ENCODE data around the gene FAM217B.
A peak's percentile ranks its signal among the peaks of the same experiment; 100 is the strongest.

The FAM217B gene, protein sequence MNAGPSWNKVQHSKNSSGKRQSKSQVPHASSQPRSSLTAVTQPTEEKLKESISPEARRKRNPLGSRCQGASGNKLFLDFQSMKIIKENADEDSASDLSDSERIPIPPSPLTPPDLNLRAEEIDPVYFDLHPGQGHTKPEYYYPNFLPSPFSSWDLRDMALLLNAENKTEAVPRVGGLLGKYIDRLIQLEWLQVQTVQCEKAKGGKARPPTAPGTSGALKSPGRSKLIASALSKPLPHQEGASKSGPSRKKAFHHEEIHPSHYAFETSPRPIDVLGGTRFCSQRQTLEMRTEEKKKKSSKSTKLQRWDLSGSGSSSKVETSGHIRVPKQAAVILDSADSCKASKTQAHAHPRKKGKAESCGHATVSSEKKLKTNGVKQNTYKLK

DNA sequence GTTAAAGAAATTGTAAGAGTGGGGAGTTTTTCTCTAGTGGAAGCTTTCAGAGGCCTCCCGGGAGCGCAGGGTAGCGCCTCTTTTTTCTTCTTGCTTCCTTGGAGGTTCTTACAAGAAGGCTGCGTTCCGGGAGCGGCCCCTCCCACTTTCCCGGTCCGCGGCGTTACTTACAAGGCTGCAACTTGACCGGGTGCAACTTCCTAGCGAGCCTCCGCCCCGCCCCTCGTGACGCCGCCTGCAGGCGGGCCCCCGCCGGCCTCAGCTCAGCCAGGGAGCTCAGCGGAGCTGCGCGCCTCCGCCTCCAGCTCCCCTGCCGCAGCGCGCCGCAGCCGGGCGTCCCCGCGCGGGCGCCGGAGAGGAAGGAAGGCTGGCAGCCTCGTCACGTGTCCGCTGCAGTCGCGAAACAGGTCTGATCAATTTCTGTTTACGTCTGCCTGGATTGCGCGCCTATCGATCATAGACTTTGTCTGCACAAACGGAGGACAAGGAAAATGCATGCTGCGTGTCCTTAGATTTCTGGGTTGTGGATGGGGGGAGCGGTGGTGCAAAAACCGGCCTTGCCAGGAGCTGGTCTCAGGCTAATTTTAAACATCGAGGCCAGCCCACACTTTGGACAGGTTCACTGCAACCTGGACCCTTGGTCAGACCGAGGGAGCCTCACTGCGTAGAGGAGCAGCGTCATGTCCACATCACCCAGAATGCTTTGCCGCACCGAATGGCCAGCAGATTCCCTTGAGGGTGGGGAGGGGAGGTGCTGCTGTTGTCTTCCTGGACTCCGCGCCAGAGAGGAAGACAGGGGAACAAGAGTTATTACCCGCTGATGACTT lies at the start of gene FAM217B, which contains the start of gene PPP1R3D:
Gene FAM217B (plus strand): TSS at position 261 of the 827 bp plus-strand sequence. CDS start 3,555 bp downstream, outside the sequence.
Gene PPP1R3D (minus strand): TSS at position 177 of the 827 bp plus-strand sequence. CDS start 374 bp downstream, outside the sequence.
- DNase-seq = peak; percentile 94

DNA sequence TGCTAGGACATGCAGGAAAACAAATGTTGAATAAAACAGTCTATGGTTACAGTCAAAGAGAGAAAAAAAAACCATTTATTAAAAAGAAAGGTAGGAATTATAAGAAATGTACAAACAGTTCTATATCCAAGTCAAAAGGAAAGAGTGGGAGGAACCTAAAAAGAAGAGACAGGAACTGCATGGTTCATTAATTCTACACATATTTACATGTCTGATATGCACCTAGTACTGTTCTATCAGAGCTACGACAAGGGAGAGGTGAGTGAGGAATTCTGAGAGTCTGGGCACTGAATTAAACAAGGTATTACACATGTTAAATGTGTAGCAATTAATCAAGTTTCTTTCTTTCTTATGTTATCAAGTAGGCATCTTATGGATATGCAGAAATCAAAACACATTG lies 48.6 kb upstream of the FAM217B start:
- DNase-seq = no peak

DNA sequence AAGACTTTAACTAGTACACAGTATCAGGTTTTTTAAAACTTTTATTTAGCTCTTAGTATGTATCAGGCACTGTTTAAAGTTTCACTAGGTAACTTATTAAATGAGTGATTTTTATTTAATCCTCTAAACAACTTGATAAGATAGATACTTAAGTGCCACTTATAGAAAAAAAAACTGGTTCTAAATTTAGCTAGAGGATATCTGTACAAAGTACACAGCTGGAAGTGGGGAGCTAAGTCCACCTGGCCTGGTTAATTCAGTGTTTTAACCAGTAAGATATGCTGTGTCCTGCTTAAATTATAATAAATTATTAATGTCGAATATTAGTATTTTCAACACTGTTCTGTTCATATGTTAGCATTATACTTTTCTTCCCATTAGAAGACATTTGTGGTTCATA lies 44.3 kb upstream of the FAM217B start:
- DNase-seq = no peak

DNA sequence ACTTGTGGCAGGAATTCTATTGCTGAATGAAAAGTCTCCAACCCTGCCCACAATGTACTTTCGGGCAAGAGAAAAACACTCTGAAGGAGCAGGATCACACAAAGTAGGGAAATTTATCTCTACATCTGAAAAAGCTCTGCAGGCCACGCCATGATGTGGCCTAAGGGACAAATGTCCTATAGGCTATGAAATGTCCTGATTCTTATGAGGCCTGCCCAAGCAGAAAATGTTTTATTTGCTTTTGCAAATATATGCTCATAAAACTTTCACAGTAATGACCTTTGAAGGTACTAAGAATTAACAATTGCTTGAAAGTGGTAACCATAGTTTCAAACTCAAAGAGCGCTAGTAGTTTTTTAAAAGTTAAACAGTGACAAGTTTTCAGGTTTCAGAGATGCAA lies 37.7 kb upstream of the FAM217B start:
- no peak for DNase-seq

DNA sequence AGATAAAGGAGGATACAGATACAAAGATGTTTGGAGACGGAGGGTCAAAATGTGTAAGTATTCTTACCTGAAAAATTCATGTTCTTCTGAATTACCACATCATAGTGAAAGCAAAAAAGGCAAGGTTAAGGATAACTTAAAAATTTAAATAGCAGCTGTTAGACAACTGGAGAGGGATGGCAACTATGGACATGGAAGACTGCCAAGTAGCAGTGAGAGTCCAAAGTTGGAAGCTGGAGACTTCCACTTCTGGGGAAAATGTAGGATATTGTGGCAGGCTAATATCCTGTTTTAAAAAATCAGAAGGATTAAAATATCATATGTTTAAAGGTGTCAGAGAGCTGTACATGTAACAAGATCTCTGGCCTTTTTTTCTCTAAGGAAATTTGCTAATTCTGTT lies 36.6 kb upstream of the FAM217B start:
- DNase-seq = no peak

DNA sequence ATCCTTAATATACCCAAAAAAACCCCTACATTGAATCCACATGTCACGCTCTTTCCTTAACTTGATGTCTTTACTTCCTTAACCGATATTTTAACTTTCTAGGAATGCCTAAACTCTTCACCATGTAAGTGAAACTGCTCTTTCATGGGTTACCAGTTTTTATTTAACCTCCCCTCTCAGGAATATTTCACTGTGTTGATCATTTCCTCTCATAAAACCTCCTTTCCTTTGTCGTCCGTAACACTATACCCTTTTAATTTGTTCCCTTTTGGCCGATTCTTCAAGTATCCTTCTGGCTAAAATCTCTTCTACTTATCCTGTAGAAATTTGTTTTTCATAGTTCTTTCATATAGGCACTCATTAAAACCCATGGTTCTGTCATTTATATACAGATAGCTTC lies 31.3 kb upstream of the FAM217B start:
- no peak for DNase-seq

DNA sequence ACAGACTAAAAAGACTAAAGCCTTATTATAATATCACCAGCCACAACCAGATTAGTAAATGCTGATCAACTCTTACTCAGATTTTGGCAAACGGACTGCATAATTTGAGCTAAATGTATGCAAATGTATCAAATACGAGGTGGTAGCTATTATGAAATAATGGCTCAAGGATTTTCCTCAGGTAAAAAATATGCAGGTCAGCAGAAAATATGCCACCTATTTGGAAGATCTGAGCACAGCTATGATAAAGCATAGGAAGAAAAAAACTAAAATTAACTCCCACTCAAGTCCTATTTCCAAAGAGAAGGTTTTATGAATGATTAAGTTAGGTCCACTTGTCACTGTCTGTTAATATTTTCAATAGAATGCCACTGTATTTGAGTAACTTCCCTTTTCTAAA lies 29.1 kb upstream of the FAM217B start:
- DNase-seq = no peak

DNA sequence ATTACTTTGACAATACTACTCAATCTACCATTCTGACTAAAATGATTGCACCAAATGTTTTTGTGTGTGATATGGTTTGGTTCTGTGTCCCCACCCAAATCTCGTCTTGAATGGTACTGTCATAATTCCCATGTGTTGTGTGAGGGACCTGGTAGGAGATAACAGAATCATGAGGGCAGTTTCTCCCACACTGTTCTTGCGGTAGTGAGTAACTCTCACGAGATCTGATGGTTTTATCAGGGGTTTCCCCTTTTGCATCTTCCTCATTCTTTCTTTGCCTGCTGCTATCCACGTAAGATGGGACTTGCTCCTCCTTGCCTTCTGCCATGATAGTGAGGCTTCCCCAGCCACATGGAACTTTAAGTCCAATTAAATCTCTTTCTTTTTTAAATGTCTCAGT lies 27.6 kb upstream of the FAM217B start:
- no peak for DNase-seq

DNA sequence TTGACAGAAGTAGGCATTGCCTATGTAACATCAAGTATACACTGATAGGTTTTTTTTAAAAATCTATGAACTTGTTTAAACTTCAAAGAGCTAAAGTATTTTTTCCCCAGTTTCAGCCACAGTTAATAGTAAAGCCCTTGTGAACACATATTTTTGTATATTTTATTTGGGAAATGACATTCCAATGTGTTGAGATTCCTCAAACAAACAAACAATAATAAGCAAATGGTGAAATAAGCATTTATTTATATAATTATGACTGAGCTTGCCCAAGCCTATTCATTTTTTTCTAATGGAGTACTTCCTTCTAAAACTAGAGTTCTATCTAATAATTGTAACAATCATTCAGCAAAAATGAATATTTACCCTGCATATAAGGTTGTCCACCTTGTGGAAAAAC lies 19.2 kb upstream of the FAM217B start:
- DNase-seq = no peak

DNA sequence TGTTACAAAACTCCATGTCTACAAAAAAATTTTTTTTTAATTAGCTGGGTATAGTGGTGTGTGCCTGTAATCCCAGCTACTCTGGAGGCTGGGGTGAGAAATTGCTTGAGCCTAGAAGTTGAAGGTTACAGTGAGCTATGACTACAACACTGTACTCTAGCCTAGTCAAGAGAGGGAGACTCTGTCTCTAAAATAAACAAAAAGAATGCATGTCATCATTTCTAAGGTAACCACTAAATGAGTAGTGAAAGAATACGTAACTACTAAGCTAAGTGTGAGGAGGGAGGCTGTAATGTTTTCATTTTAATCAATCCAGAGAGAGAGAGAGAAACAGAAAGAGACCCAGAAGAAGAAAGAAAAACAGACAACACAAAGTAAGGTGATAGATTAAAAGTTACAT lies 16.7 kb upstream of the FAM217B start:
- DNase-seq = no peak

DNA sequence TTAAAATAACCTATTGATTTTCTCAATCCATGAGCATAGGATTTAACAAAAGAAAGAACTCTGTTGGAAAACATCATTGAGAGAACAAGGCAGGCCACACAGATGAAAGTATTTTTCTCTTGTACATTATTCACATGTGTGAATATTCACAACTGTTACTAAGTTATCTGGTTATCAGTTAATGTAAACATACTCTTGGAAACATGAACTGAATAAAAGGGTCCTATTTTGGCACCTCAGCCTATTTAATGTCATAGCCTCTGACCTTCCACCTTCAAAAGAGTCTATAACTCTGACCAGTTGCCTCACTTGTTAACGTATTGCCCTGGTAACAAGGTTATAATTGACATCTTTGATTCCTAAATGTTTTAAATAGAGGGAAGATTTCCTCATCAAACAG lies 14.8 kb upstream of the FAM217B start:
- DNase-seq = no peak

DNA sequence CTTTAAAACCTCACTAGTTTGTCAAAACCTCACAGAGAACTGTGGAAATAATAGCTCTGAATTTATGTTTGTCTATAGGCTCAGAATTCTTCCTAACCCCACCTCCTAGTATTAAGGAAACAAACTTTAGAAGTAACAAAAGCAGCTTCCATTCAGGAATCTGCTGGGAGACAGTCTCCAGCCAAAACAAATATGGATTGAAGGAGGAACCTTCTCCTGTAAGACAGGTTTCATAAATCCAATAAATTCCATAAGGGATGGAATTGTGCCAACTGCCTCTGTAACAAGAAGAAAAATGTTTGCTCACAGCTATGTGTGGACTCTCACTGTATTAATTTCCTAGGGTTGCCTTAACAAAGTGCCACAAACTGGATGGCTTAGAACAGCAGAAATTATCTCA lies 14.3 kb upstream of the FAM217B start:
- no peak for DNase-seq

DNA sequence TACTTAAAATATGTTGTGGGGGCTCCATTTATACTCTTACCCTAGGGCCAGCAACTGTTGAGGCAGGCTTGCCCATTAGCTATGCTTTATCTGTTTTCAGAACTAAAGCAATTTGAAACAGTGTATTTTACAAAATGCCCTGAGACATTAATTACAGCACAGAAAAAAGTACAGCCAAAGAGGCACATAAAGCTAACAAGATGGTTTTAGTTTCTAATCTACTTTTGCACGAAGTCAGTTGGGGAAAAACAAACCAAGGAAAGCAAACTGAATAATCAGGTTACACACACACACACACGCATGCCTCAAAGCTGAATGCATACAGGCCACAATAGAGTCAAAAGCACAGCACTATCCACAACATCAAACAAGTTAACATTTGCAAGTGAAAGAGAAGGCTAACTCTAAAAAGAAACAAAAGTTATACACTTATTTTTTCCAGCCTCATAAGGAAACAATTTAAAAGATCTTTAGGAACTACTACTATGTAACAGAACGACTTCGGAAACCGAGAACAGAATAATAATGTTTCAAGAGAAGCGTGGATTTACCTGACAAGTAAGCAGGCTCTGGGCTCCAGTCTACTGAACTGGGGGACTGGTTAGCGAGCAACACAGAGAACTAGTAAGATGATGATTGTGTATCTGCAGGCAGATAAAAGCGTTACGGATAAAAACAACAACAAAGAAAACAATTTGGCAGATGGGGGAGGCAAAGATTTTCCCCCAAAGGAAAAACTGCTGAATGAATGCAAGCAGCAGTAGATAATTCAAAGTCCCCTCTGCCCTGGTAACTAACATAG lies 8.5 kb upstream of the FAM217B start:
- no peak for DNase-seq

DNA sequence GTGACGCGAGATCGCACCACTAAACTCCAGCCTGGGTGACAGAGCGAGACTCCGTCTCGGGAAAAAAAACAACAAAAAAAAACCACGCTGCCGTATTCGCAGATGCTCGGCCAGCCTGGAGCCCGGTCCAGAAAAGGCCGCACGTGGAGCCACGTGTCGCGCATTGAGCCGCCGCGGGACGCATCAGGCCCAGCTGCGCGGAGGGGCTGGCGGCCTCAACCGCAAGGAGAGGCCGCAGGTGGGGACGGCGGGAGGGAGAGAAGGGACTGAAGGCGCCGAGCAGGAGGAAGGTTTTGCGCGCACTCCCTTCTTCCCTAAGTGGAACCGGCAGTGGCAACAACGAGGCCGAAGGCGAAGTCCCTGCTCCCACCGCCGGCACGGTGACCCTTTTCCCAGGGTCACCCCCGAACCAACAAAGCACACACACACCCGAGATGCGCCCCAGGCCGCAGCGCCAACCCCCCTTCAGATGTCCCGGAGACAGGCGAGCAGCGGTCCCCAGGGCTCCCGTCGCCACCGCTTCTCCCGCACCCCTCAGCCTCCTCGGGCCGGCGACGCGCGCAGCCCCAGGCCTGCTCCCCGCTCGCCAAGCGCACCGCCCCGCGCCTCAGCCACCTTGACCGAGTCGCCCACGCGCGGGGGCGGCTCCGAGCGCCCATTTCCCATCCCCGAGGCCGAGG lies 7.4 kb upstream of the FAM217B start:
- no peak for DNase-seq

DNA sequence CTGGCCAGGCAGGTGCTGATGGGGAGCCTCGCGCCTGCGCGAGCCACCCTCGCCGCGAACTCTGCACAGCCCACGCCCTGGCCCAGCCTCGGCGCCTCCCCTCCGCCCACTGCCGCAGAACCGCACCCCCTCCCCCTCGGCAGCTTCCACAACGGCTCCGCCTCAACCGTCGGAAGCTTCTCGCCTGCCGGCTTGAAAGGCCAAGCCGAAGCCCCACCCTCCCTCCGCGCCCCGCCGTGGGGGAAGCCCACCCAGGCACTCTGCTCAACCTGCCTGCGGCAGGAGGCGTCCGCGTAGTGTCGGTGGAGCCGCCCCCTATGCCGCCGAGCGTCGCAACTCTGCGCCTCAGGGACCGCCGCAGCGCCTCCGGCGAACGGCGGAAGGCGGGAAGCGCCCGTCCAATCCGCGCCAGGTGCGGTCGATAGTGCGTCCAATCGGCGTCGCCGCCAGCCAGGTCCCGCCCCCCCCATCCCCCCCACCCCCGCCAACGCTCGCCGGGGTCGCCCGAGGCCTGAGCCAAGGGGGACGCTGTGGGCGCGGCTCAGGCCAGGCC lies 6.8 kb upstream of the FAM217B start, which contains the start of gene SYCP2:
Gene SYCP2 (minus strand): TSS at position 342 of the 553 bp plus-strand sequence. CDS start 11,224 bp downstream, outside the sequence.
- DNase-seq = no peak

DNA sequence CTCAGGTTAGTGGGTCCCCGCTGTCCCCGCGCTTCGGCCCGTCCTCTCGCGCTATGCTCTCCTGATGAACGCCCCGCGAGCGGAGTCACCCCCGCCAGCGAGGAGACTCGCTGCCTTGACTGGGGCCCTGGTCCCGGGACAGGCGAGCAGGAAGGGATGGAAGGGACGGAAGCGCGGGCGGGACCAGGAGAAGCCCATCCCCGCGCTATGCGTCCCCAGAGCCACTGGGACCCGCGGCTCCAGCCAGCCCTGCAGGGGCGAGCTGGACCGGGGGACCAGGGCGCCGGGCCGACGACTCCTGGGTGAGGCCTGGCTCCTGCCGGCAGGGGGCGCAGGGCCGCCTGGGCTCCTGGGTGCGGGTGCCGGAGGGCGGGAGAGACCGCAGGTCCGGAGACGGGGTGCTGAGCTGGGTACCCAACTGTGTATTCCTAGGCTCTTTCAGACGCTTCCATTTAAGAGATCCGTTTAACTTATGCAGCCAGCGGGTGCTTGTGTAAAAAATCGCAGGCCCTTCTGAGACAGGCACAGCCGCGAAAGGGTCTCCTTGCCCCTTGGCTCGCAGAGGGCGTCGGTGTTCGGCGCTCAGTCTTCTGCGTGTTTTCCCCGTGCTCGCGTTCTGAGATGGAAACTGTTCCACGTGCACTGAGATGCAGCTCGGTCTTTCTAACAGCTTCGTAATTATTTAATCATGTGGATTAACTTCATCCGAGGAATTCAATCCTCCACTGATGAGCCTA lies 6.2 kb upstream of the FAM217B start:
- DNase-seq = peak; percentile 53

DNA sequence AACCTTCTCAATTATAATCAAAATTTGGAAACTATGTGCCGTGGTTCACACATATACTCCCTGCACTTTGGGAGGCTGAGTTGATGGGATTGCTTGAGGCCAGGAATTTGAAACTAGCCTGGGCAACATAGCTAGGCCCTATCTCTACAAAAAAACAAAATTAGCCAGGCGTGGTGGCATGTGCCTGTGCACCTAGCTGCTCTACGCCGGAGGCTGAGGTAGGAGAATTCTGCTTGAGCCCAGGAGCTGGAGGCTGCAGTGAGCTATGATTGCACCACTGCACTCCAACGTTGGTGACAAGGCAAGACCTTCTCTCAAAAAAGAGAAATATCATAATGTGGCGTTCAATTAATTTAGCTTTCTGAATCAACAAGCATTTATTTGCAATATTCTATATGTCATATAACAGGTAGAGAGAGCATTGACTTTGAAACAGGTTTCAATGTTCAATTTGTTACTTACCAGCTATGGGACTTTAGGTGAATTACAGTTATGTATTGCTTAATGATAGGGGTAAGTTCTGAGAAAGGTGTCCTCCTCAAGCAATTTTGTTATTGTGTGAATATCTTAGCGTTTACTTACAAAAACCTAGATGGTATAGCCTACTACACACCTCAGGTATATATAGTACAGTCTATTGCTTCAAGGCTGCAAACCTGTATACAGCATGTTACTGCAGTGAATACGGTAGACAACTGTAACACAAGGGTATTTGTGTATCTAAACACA lies 4.6 kb upstream of the FAM217B start:
- DNase-seq = no peak

DNA sequence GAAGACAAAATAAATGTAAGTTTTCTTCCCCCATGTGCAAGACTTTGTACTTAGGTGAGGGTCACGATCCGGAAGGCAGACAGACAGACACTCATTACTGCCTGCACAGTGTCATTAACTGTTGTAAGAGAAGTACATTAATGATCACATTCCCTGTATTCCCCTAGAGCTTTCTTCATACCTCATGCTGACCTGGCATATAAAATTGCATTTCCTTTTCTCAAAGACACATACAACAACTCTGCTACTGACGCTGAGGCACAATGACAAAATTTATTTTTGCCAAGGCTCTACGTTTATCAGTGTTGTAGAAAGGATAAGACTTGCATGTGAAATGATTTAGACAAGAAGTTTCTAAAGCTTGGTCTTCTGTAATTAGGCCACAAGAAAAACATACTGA lies 3.8 kb upstream of the FAM217B start:
- DNase-seq = no peak

DNA sequence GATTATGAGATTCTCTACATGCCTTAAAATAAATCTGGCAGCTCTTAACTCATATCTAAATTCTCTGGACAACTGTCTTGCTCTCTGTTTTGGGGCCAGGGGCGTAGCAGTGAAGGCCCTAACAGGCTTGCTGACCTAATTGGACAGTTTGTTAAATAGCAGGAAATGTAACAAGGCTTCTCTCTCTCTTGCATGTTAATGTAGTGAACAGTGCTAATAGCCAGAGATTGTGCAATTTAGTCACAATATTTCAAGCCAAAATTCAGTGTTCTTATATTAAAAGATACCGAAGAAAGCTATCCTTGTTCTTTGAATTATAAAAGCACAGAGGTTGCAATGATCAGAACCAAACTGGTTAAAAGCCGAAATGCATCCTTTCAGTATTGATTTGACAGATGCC lies 3.0 kb upstream of the FAM217B start:
- no peak for DNase-seq

DNA sequence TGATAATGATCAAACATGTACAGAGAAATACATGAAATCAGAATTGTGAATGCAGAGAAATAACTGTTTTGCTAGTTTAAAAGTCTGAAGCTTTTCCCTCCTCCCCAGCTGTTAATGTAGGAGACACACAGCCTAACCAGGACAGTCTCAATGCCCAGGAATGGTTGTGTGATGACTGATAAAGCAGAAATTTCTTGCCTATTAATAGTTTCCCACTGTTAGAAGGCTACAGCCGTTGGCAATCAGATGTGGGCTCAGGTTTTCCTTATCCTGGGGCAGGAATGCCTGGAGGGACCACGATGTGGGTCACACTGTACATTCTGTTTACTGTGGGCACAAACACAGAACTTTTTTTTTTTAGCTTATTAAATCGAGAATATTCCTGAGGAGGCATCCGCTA lies 2.0 kb upstream of the FAM217B start:
- DNase-seq = no peak

DNA sequence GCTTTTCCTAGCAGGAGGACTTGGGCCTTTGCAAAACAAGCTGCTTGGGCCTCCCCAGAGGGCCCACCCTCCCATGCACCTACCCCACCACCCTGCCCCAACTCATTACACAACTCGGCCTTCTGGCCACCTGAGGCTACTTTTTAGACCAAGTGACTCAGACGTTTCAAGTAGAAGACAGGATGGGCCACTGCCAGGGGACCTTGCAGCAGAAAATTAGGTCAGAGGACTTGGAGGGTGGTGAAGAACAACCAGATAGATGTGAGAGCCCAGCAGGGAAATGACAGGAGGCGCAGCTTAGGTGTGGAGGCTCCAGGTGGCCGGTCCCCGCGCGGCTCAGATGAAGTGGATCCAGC lies 1.5 kb upstream of the FAM217B start:
- DNase-seq = no peak

Measured in NCI-H226 (cell line).